ENCODE data around the gene TCEAL4.

Gene TCEAL4

GRCh38 chrX:103585411-103586313, at the start of gene TCEAL4:
Gene TCEAL4 (plus strand): TSS chrX:103585515. CDS start chrX:103586676, 1,161 bp downstream.
- DNase-seq (ENCODE audit: low read depth in 3 of 3) = peak in 1 of 3 experiments; percentile 46

- DNase-seq (ENCODE audit: low read depth in 3 of 3) = no peak
These were observed 49.2 kb upstream of the TCEAL4 start for GRCh38 chrX:103536071-103536470.

DNA sequence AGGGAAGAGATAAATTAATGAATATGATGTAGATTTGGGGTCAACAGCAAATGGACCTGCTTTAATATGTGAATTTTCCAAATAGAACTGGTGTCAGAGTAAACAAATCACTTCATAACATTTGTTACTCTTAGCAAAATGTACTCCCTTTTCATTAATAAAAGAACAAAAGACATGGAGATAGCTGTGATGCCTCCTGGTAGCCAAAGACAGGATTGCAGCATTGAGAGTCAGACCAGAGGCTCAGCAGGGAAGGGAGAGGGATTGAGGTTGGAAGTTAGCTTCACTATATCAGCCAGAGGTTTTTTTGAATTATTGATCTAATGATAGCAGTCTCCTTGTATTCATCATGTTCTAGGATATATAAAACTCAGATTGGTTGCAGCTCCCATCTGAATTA, 48.6 kb upstream of the TCEAL4 start:
- no peak for DNase-seq (ENCODE audit: low read depth in 3 of 3)

DNA sequence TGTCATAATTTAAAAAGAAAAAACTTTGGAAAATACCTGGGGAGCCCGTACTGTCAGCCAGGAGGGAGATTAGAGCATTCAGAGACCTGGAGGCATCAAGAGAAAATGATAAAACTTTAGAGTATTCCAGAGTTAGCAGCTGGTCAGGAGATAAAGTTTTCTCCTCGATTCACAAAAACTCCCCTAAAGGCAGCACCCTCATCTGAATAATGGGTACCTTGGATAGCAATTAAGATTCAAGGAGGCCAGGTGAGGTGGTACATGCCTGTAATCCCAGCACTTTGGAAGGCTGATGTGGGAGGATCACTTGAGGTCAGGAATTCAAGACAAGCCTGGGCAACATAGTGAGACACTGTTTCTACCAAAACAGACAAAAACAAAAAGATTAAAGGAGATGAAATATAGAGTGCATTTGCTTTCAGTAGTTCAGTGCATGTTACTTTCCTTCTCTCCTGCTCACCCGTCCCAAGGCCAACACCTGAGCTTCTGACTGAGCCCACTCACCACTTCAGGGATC, 47.4 kb upstream of the TCEAL4 start:
- no peak for DNase-seq (ENCODE audit: low read depth in 3 of 3)

DNA sequence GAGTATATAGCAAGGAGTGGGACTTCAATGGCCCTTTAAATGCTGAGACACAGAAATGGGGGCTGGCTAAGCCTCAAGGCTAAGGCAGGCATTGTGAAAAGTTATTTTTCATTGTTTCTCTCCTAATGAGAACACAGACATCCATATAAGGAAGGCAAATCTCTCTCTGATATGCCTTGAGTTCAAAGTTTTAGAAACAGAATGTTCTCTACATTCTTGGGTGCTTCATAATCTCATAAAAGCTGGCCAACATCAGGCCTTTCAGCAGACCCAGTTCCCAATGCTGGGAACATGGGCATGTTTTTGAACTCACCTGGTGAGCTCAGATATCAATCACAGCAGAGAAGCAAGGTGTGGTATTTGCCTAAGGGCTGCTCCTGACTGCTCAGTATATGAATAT, 46.6 kb upstream of the TCEAL4 start:
- DNase-seq (ENCODE audit: low read depth in 3 of 3) = no peak

DNA sequence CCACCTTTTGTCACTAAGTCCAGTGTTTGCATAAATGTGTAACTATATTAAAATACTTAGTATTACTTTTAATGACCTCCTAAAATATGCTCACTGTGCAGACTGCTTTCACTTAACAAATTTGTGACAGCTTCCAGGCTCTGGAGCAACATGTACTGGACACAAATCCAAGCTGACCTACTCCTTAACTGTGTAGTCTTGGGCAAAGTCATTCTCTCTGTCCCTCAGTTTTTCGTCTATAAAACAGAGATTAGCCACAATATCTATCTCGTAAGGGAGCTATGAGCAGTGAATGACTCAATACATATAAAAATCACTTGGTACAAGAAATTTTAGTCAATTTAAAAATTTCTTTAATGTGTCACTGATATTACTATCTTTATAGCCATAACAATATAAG, 45.6 kb upstream of the TCEAL4 start:
- no peak for DNase-seq (ENCODE audit: low read depth in 3 of 3)

- no peak for DNase-seq (ENCODE audit: low read depth in 3 of 3)
These were observed 45.2 kb upstream of the TCEAL4 start for GRCh38 chrX:103540145-103540544.

DNA sequence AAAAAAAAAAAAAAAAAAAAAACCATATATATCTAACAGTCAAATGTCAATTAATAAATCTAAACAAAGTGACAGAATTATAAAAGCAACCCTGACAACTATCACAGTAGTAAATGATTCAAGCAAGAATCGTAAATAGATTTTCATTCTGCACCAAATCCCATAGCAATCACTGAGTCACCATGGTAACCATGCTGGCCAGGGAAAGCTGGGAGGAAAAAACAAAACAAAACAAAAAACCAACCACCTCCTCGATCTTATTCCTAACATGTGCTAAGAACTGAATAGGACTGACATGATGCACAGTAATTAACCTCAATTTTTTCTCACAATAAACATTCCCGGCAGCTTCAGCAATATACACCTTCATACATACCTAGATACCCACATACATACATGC, 35.4 kb upstream of the TCEAL4 start:
- DNase-seq (ENCODE audit: low read depth in 3 of 3) = no peak

DNA sequence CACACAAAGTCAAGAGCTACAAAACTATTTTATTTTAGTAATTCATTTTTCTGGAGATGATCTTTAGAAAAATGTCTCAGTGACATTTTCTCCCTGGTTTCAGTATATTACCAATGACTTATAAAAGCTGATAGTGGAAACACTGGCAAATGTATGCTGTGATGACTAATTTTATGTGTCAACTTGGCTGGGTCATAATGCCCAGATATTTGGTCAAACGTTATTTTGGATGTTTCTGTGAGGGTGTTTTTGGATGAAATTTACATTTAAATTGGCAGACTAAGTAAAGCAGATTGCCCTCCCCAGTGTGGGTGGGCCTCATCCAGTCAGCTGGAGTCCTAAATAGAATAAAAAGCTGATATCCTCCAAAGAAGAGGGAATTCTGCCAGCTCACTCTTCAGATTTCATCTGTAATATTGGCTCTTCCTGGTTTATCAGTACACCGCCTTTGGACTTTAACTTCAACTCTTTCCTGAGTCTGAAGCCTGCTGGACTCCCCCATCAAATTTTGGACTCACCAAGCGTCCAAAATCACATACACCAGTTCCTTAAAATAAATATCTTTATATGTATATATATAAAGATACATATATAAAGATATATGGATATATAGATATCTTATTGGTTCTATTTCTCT, 34.8 kb upstream of the TCEAL4 start:
- DNase-seq (ENCODE audit: low read depth in 3 of 3) = no peak

GRCh38 chrX:103552236-103552635, 33.1 kb upstream of the TCEAL4 start:
- DNase-seq (ENCODE audit: low read depth in 3 of 3) = no peak

- DNase-seq (ENCODE audit: low read depth in 3 of 3) = peak; percentile 49 to 57 (median 49)
These were observed 30.5 kb upstream of the TCEAL4 start for GRCh38 chrX:103554687-103555424.

DNA sequence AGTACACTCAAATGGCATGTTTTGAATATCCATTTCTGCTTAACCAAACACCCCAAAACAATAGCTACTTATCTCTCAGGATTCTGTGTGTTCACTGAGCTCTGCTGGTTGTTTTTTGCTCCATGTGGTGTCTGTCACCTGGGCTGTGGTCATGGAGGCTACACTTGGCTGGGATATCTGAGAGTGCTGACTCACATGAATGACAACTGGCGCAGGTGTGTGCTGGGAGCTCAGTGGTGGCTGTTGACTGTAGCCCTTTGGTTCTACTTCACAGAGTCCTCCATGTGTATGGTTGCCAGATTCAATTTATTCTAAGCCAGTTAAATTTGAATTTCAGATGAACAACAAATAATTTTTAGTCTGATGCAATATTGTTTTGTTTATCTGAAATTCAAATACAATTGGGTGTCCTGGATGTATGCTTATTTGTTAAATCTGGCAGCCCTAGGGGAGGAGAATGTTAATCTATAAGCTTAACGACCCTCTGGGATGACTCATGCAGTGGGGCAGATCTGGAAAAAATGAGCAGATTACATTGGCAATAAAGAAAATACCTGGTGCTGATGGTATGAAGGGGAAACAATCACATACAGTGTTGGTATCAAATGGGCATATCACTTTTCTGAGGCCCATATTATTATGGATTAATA, 28.2 kb upstream of the TCEAL4 start:
- DNase-seq (ENCODE audit: low read depth in 3 of 3) = no peak

DNA sequence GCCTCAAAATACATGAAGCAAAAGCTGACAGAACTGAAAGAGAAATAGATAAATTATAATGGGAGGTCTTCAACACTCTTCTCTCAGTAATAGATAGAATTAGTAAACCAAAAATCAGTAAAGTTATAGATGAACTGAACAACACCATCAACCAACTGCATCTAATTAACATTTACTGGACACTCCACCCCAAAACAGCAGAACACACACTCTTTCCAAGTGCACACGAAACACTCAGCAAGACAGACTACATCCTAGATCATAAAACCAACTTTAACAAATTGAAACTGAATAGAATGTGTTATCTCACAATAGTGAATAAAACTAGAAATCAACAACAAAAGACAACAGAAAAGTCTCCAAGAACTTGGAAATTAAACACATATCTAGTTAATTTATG, 25.1 kb upstream of the TCEAL4 start:
- no peak for DNase-seq (ENCODE audit: low read depth in 3 of 3)

DNA sequence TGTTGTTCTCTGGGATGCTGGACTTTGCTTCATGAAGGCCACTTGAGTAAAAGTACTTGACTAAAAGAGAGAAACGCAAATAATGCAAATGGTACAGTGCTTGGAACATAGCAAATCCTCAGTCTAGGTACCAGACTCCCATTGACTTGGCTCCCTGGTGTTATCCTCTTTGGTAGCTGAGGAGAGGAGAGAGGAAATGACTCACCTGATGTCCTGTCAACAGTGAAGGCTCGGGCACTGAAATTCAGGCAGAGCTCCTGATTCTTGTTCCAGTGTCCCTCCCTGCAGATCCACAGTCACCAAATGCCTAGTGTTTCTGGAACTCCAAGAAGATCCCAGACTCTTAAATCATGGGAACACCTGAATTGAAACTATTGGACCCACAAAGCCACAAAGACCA, 22.5 kb upstream of the TCEAL4 start:
- no peak for DNase-seq (ENCODE audit: low read depth in 3 of 3)

GRCh38 chrX:103565197-103565596, 20.1 kb upstream of the TCEAL4 start:
- no peak for DNase-seq (ENCODE audit: low read depth in 3 of 3)

- DNase-seq (ENCODE audit: low read depth in 3 of 3) = no peak
These were observed 19.6 kb upstream of the TCEAL4 start for GRCh38 chrX:103565752-103566151.

- no peak for DNase-seq (ENCODE audit: low read depth in 3 of 3)
These were observed 14.2 kb upstream of the TCEAL4 start for GRCh38 chrX:103571121-103571520.

DNA sequence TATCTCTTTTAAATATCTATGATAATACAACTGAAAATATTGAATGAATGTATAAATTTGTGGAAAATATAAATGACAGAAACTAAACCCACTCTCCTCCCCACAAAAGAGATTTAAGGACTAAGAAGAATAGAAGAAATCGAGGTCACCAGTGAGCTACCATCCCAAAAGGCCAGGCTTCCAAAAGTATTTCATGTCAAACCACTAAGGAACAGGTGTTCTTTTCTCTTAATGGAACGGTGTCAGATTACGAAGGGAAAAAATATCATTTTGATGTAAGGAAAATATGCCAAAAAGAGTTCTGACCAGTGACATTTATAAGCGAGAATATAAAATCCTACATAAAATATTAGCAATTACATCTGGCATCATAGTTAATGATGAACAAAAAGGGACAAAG, 13.6 kb upstream of the TCEAL4 start:
- DNase-seq (ENCODE audit: low read depth in 3 of 3) = no peak

DNA sequence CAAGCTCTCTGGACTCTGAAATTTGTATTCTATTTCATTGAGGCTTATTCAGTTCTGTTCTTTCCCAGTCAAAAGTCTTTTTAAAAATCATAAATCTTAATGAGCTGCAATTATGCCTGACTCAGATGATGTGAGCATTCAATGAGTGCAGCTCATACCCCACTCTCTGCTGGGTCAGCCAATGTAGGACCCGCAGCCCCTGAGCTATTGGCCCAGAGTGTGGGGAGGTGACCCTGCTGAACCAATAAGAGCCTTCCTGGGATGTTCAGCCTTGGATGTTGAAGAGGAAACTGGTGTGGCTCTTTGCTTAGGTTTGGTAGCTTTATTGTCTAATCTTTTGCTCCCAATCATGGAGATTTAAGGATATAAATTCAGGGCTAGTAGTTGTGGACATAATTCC, 12.1 kb upstream of the TCEAL4 start:
- no peak for DNase-seq (ENCODE audit: low read depth in 3 of 3)

- no peak for DNase-seq (ENCODE audit: low read depth in 3 of 3)
These were observed 719 bp upstream of the TCEAL4 start for GRCh38 chrX:103584596-103584995.

GRCh38 chrX:103586314-103586646, 965 bp downstream of the TCEAL4 start:
- no peak for DNase-seq (ENCODE audit: low read depth in 3 of 3)

- DNase-seq (ENCODE audit: low read depth in 3 of 3) = no peak
These were observed 1.3 kb downstream of the TCEAL4 start for GRCh38 chrX:103586659-103587058.

Measured in stimulated activated CD4-positive, alpha-beta T cell treated with anti-CD3 and anti-CD28 coated beads, TNF-alpha, amount 100 ng/mL, for 24 hours (primary cell).